Right lobe of liver (tissue), 6 donors: Measurements from ENCODE around the gene TRPV2. TPM values are rescaled to one million over a fixed set of nuclear protein-coding genes. Genes with fewer than 3 reads are reported as not detected.
A peak's percentile ranks its signal among the peaks of the same experiment; 100 is the strongest.

Experiments used
- ATAC-seq, 4 donors: fragments of 200-7000 bp; cut with Tn5 transposase; one replicate each; pipeline ENCODE4 v1.9.1; 2020; ENCODE audit warnings: mild to moderate bottlenecking in 4 of 4, moderate library complexity in 4 of 4
- DNase-seq, 3 donors: peaks; one replicate each; pipeline ENCODE4 v3.0.0-alpha.2; 2020
- H3K27ac ChIP-seq, 3 donors: fragments of 200-600 bp; one replicate each; pipeline ENCODE4 v1.8.0; 2022
- H3K27me3 ChIP-seq, 2 donors: fragments of 200-600 bp; one replicate each; pipeline ENCODE4 v1.8.0; 2022
- H3K36me3 ChIP-seq, 4 donors: fragments of 200-600 bp; sonication (generic) in 1 of 4; one replicate each; pipeline versions ENCODE4 v1.5.1 to v1.8.0; 2017 to 2022; ENCODE audit warnings: control low read depth in 1 of 4
- H3K4me1 ChIP-seq, 4 donors: fragments of 200-600 bp; sonication (generic) in 1 of 4; one replicate each; pipeline versions ENCODE4 v1.5.1 to v1.8.0; 2017 to 2022; ENCODE audit warnings: control low read depth in 1 of 4
- H3K4me3 ChIP-seq, 3 donors: fragments of 200-600 bp; one replicate each; pipeline ENCODE4 v1.8.0; 2022
- H3K9me3 ChIP-seq, 4 donors: fragments of 200-600 bp; sonication (generic) in 1 of 4; one replicate each; pipeline versions ENCODE4 v1.5.1 to v1.8.0; 2017 to 2022; ENCODE audit warnings: control low read depth in 1 of 4
- CTCF ChIP-seq, 4 donors: fragments of 200-600 bp in 3 of 4; fragments of 450-650 bp in 1 of 4; IDR thresholded peaks; one replicate each; pipeline versions ENCODE4 v1.5.1 to v1.8.0; 2016 to 2022; ENCODE audit warnings: antibody characterized with exemption in 4 of 4, mild to moderate bottlenecking in 2 of 4
- POLR2A ChIP-seq: fragments of 450-650 bp; IDR thresholded peaks from one replicate; pipeline ENCODE4 v1.6.1; 2017; ENCODE audit warnings: antibody characterized with exemption, mild to moderate bottlenecking
- WGBS: methylation state at CpG from one replicate; pipeline ENCODE4 v1.1.6; 2018; ENCODE audit warnings: low coverage, low lambda C conversion rate; ENCODE audit not compliant: insufficient coverage; ENCODE audit errors: missing lambda C conversion rate; 5-methylcytosine and 5-hydroxymethylcytosine counted together
- intact Hi-C, 2 donors: fragments of 100-400 bp; cut with DNase I; formaldehyde crosslinking; loops; one replicate each; pipeline versions ENCODE4 v1.11.2 to v1.14.1; 2022
- total RNA-seq, 6 experiments: library from RNA; depleted of rRNA in 2 of 6; stranded (reverse); fragments of >200 nt in 2 of 6; fragmentation: NEBNext Ultra II Directional in 3 of 6; extraction: Animal tissue kit (Norgen Biotek cat#: 25700) in 3 of 6; gene quantifications; one replicate each; pipeline versions ENCODE4 v1.1.0 to v1.2.4, GENCODE V29; 2016 to 2023
- donor health status: DM: no; HTN: yes; CAD: no.
- donor health status: DM: no; HTN: no; CAD: no.
- donor health status: DM: no; HTN: no; CAD: no.
- donor health status: DM: no; HTN: yes; CAD: no.
- donor health status: DM: no; HTN: yes; CAD: no.

The TRPV2 gene
- total RNA-seq, 6 experiments from 2014 or later, result 3.3 to 8.2 (median 4.8) TPM

GRCh38 chr17:16419929-16420271, 4.5 kb downstream of the TRPV2 start:
- H3K4me1 ChIP-seq, result no peaks in the 10 kb centered on the region
- H3K36me3 ChIP-seq, result no peaks in the 10 kb centered on the region
- no peaks in the 10 kb centered on the region for H3K27me3 ChIP-seq
- DNase-seq (no peak), ATAC-seq (no peak)
- no peaks in the 10 kb centered on the region for H3K9me3 ChIP-seq
- H3K27ac ChIP-seq, result no peak overlapping the region
- H3K4me3 ChIP-seq, result no peak overlapping the region
- TF ChIP-seq CTCF (IDR thresholded peaks at IDR 0.05) (no peak), POLR2A (no peak)
- WGBS, result no CpG with 5 or more reads among the region's 10 CpGs
- intact Hi-C loops, result loop anchor here in 1 of 2 donors (10.0 kb wide), 1 partner anchor 55 kb away; no protein-coding TSS in a partner anchor

- no peak for ATAC-seq
- TF ChIP-seq POLR2A (no peak), CTCF (IDR thresholded peaks at IDR 0.05) (no peak)
- WGBS, result 93% methylated on average over 5 of the region's 7 CpGs
- Histone ChIP-seq H3K4me3 (no peak overlapping the region), H3K27me3 (no peaks in the 10 kb centered on the region), H3K9me3 (no peaks in the 10 kb centered on the region), H3K36me3 (no peaks in the 10 kb centered on the region), H3K4me1 (peaks cover 0 to 10% (median 0%) of the 10 kb centered on the region in 4 donors), H3K27ac (no peak overlapping the region)
- intact Hi-C loops, result no loop called here
- DNase-seq, result no peak
Observed at GRCh38 chr17:16422416-16422815, 7.0 kb downstream of the TRPV2 start.

GRCh38 chr17:16423226-16423872, 8.0 kb downstream of the TRPV2 start:
- H3K27me3 ChIP-seq, result no peaks in the 10 kb centered on the region
- no peak overlapping the region for H3K27ac ChIP-seq
- TF ChIP-seq POLR2A (no peak), CTCF (IDR thresholded peaks at IDR 0.05) (no peak)
- intact Hi-C loops, result no loop called here
- H3K4me1 ChIP-seq, result peaks cover 0 to 10% (median 0%) of the 10 kb centered on the region in 4 donors
- H3K36me3 ChIP-seq, result no peaks in the 10 kb centered on the region
- WGBS, result 96% methylated on average over 5 of the region's 10 CpGs
- H3K9me3 ChIP-seq, result no peaks in the 10 kb centered on the region
- ATAC-seq (no peak), DNase-seq (no peak)
- no peak overlapping the region for H3K4me3 ChIP-seq

- DNase-seq (no peak), ATAC-seq (no peak)
- Histone ChIP-seq H3K27ac (peak overlapping the region in 1 of 3 donors; percentile 27), H3K9me3 (no peaks in the 10 kb centered on the region), H3K36me3 (no peaks in the 10 kb centered on the region), H3K4me3 (no peak overlapping the region), H3K4me1 (peaks cover 0 to 10% (median 0%) of the 10 kb centered on the region in 4 donors), H3K27me3 (no peaks in the 10 kb centered on the region)
- TF ChIP-seq POLR2A (no peak), CTCF (IDR thresholded peaks at IDR 0.05) (no peak)
- 68% methylated on average over 5 of the region's 6 CpGs for WGBS
- intact Hi-C loops, result no loop called here
Observed at GRCh38 chr17:16425202-16425601, 9.8 kb downstream of the TRPV2 start.
